Activated CD4-positive, alpha-beta T cell treated with anti-CD3 and anti-CD28 coated beads, Interleukin-2, amount 10 ng/mL, durations not matched to agents 24 days and 14 days (primary cell): ENCODE data around the gene DIPK1C. TPM values are rescaled to one million over a fixed set of nuclear protein-coding genes. Genes with fewer than 3 reads are reported as not detected.

Experiments used
- DNase-seq: peaks from one replicate; pipeline ENCODE4 v3.0.0; 2022
- H3K27ac Mint-ChIP-seq: one replicate; pipeline ENCODE4 v1.8.0; 2022; ENCODE audit warnings: mild to moderate bottlenecking, mixed read lengths
- H3K27me3 Mint-ChIP-seq: one replicate; pipeline ENCODE4 v1.8.0; 2022; ENCODE audit warnings: mixed read lengths
- H3K36me3 Mint-ChIP-seq: one replicate; pipeline ENCODE4 v1.8.0; 2022; ENCODE audit warnings: low read depth, mild to moderate bottlenecking, mixed read lengths
- H3K4me1 Mint-ChIP-seq: one replicate; pipeline ENCODE4 v1.8.0; 2021; ENCODE audit warnings: mixed read lengths
- H3K4me3 Mint-ChIP-seq: one replicate; pipeline ENCODE4 v1.8.0; 2022; ENCODE audit warnings: mild to moderate bottlenecking, moderate library complexity, mixed read lengths
- H3K9me3 Mint-ChIP-seq: one replicate; pipeline ENCODE4 v1.8.0; 2021; ENCODE audit warnings: mixed read lengths
- intact Hi-C: fragments of 100-400 bp; cut with micrococcal nuclease; formaldehyde crosslinking; loops from one replicate; pipeline ENCODE4 v1.15.1; 2023
- total RNA-seq: library from RNA; stranded (reverse); gene quantifications from 2 replicates; pipeline ENCODE4 v1.2.3, GENCODE V29; 2022

Gene DIPK1C
- total RNA-seq, 1 donor from 2014 or later, result not detected

DNA sequence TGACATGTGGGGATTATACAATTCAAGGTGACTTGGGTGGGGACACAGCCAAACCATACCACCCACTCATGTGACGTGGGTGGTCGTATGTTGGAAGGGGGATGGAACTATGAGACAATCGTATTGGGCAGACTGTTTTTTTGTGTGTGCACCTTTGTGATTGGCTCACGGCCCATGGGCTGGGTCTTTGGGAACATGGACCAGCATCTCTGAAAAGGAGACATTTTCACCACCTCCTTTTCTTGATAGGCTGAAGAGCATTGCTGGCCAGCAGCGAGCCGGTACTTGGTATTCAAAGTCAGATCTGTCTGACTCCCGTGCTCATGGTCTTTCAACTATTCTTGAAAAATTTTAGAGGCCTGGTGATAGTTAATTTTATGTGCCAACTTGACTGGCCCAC is 62.1 kb downstream of the DIPK1C start:
- DNase-seq, result no peak
- no peaks in the 10 kb centered on the region for H3K36me3 Mint-ChIP-seq
- H3K27me3 Mint-ChIP-seq, result peaks cover 33% of the 10 kb centered on the region
- peaks cover 14% of the 10 kb centered on the region for H3K4me1 Mint-ChIP-seq
- H3K9me3 Mint-ChIP-seq, result no peaks in the 10 kb centered on the region
- H3K4me3 Mint-ChIP-seq, result no peak overlapping the region
- no peak overlapping the region for H3K27ac Mint-ChIP-seq
- intact Hi-C loops, result no loop called here

DNA sequence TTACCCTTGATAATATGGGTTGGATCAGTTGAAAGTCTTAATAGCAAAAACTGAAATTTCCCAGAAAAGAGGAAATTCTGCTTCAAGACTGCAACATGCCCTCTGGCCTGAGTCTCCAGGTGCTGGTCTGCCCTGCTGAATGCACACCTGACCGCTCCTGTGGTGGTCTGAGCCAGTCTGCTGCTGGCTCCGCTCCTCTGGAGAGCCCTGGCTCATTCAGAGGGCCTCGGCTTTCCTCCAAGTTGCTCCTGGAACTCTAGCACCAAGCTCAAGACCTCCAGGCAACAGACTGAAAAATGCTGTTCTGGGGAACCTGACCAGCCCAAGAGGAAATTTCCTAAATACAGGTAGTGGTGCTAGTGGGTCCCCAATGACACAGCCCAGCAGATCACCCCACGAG is 64.8 kb downstream of the DIPK1C start:
- no peak overlapping the region for H3K27ac Mint-ChIP-seq
- peaks cover 17% of the 10 kb centered on the region for H3K4me1 Mint-ChIP-seq
- H3K9me3 Mint-ChIP-seq, result no peaks in the 10 kb centered on the region
- intact Hi-C loops, result loop anchor here (5.0 kb wide), 1 partner anchor 85 kb away; no protein-coding TSS in a partner anchor
- DNase-seq, result no peak
- H3K4me3 Mint-ChIP-seq, result no peak overlapping the region
- peaks cover 32% of the 10 kb centered on the region for H3K27me3 Mint-ChIP-seq
- no peaks in the 10 kb centered on the region for H3K36me3 Mint-ChIP-seq

DNA sequence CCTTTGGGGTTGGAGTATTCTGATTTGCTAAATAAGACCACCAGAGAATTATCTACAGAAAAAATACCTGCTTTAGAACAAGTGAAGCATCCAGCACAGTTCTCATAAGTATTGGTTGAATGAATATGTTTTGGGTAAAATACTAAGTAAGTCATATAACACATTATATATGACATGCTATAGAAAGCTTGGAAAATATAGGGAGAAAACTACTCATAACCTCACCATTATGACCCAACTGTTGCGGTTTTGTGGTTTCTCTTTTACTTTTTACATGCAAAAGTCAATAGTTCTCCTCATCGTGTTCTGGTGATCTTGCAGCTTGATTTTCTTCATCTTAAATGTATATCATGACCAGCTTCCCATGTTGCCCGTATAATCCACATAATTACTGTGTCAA is 66.2 kb downstream of the DIPK1C start:
- no peaks in the 10 kb centered on the region for H3K36me3 Mint-ChIP-seq
- H3K27me3 Mint-ChIP-seq, result peaks cover 35% of the 10 kb centered on the region

DNA sequence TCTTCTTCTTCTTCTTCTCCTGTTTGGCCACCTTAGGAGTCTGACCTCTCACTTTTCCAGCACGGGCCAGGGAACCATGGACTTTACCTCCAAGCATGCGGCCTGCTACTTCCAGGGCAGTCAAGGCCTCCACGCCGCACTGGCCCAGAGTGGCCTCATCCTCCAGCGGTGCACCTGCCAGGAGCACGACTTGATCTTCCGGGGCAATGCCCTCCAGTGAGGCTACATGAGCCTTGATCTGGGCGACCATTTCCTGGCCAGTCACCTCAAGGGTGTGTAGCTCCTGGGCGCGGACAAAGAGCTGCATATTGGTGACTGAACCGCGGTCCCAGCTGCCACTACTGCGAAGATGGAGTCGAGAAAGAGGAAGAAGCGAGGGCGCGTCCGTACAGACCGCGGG is 67.1 kb downstream of the DIPK1C start:
- Mint-ChIP-seq H3K4me3 (no peak overlapping the region), H3K36me3 (no peaks in the 10 kb centered on the region), H3K27me3 (peaks cover 33% of the 10 kb centered on the region), H3K9me3 (no peaks in the 10 kb centered on the region), H3K4me1 (peaks cover 17% of the 10 kb centered on the region), H3K27ac (no peak overlapping the region)
- DNase-seq, result no peak
- intact Hi-C loops, result loop anchor here (2.0 to 5.0 kb wide), 2 partner anchors 13 to 87 kb away; no protein-coding TSS in a partner anchor

More for the DNA sequence above, 66.2 kb downstream of the DIPK1C start:
- H3K9me3 Mint-ChIP-seq, result no peaks in the 10 kb centered on the region
- intact Hi-C loops, result loop anchor here (2.0 to 5.0 kb wide), 2 partner anchors 14 to 86 kb away; no protein-coding TSS in a partner anchor
- H3K27ac Mint-ChIP-seq, result peak overlapping the region; percentile 26
- no peak overlapping the region for H3K4me3 Mint-ChIP-seq
- no peak for DNase-seq
- H3K4me1 Mint-ChIP-seq, result peaks cover 17% of the 10 kb centered on the region

DNA sequence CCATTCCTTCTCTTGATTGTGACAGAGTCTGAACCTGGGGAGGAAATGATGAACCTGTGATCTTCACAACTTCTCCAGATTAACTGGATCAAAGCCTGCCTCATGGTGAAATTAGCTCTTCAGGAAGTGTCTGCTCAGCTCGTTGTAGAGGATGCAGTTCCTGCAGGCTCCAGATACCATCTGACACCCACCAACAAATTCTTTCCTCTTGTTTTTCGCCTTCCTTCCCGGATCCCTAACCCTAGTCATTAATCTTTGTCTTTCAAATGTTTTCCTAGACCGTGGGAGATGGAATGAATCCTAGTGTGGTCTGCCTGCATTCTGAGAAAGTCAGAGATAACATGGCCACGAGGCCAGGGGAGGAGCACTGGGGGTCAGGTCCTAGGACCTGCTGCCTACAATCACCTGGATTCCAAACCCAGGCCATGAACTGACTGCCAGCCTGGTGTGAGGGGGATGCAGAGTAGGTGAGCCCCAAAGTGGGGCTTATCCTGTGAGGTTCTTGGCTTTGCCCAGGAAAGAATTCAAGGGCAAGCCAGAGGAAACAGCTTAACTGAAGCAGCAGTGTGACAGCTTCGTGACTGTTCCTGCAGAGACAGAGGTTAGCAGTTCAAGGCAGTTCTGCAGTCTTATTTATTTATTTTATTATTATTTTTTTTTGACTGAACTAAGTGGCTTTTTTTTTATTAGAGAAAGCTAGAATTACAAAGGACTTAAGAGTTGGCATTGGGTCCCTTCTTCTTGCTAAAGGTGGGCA is 67.8 kb downstream of the DIPK1C start:
- peaks cover 26% of the 10 kb centered on the region for H3K27me3 Mint-ChIP-seq
- H3K4me3 Mint-ChIP-seq, result no peak overlapping the region
- H3K27ac Mint-ChIP-seq, result no peak overlapping the region
- peaks cover 17% of the 10 kb centered on the region for H3K4me1 Mint-ChIP-seq
- H3K9me3 Mint-ChIP-seq, result no peaks in the 10 kb centered on the region
- H3K36me3 Mint-ChIP-seq, result no peaks in the 10 kb centered on the region
- intact Hi-C loops, result no loop called here
- DNase-seq, result no peak

DNA sequence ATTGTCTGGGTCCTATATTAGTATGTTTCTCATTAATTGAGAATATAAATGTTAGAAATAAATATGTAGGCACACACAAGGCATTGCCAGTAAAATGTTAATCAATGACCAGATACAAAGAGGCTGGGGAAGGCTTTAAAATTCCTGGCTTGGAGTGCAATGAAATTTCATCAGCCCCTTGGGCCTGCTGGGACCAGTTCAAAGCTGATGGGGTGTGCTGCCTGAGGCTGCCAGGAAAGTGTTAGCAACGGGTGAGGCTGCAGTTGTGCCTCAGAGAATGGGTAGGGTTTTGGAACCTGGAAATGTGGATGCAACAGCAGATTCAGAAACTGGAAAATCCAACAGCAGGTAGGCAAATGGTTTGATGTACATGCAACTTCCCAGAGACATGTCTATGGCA is 68.9 kb downstream of the DIPK1C start:
- peaks cover 19% of the 10 kb centered on the region for H3K27me3 Mint-ChIP-seq
- H3K36me3 Mint-ChIP-seq, result no peaks in the 10 kb centered on the region
- H3K4me3 Mint-ChIP-seq, result no peak overlapping the region
- no peaks in the 10 kb centered on the region for H3K9me3 Mint-ChIP-seq
- H3K27ac Mint-ChIP-seq, result no peak overlapping the region
- peaks cover 17% of the 10 kb centered on the region for H3K4me1 Mint-ChIP-seq
- intact Hi-C loops, result no loop called here
- no peak for DNase-seq

DNA sequence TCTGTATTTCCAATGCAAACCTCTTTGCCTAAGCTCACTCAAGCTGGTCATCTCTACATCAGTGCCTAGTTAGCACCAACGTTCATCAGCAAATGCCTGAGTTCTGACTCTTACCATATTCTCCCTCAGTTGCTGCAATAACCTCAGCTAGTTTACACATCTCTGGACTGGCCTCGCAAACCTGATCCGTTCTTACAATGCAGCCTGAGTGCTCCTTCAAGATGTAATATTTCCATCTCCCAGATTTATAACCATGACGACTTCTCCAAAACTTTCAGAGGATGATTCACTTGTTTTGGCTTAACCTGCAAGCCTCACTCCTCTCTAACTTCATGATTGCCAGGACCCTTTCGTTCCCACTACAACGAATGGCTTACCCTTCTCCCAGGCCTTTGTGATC is 69.7 kb downstream of the DIPK1C start:
- Mint-ChIP-seq H3K4me3 (no peak overlapping the region), H3K27ac (no peak overlapping the region), H3K4me1 (peaks cover 17% of the 10 kb centered on the region), H3K36me3 (no peaks in the 10 kb centered on the region), H3K9me3 (no peaks in the 10 kb centered on the region), H3K27me3 (peaks cover 15% of the 10 kb centered on the region)
- DNase-seq, result no peak
- intact Hi-C loops, result no loop called here

Other genes with a start within 250 kb of the DIPK1C start
- 34.8 and 40.7 TPM in 2 replicates for gene CYB5A, start 165.3 kb downstream of the DIPK1C start, total RNA-seq
- gene C18orf63, start 141.5 kb downstream of the DIPK1C start, total RNA-seq, result not detected in 2 replicates
- 160 and 177 TPM in 2 replicates for gene CNDP2, start 39.1 kb upstream of the DIPK1C start, total RNA-seq
- gene CNDP1, start 77.2 kb upstream of the DIPK1C start, total RNA-seq, result not detected in 2 replicates
- gene ZNF407, start 140.6 kb upstream of the DIPK1C start, total RNA-seq, result 17.8 and 18.1 TPM in 2 replicates